HG03025 (cell line): ENCODE measurements around the gene MRPS2.

Source experiments
- ATAC-seq: cut with Tn5 transposase; IDR thresholded peaks from one replicate; pipeline ENCODE4 v1.9.1; 2021; ENCODE audit warnings: mild to moderate bottlenecking, moderate library complexity; ENCODE audit not compliant: unreplicated experiment, low FRiP score

Gene MRPS2

DNA sequence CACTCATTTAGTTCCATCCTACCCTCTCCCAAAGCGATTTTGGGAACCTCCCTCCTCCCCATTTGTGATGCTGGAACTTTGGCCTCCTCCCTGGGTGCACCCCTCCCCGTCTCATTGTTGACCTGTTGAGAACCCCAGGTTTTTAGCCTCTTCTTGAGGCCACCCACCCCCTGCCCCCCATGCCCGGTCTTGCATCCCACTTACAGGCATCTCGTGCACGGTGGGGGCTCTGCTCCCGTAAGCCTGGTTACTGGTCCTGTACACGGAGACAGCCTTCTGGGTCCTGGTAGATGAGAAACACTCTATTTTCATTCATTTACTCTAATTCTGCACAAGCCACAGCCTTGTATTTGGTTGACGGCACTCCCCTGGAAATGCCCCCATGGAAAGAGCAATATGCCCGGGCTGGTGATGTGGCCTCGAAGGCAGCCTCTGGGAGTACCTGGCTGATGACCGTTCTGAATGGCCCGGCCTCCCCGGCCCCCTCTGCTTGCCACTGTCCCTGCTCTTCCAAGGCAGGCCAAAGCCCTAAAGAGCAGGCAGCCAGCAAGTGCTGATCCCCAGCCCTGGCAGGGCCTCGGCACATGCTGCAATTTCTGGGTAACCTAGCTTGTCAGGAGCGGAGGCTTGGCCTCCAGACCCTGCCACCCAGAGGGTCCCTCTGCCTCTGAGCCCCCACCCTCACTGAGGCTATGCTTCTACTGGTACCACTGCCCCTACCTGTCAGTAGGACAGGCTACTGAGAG is 1.9 kb upstream of the MRPS2 start:
- no peak for ATAC-seq

DNA sequence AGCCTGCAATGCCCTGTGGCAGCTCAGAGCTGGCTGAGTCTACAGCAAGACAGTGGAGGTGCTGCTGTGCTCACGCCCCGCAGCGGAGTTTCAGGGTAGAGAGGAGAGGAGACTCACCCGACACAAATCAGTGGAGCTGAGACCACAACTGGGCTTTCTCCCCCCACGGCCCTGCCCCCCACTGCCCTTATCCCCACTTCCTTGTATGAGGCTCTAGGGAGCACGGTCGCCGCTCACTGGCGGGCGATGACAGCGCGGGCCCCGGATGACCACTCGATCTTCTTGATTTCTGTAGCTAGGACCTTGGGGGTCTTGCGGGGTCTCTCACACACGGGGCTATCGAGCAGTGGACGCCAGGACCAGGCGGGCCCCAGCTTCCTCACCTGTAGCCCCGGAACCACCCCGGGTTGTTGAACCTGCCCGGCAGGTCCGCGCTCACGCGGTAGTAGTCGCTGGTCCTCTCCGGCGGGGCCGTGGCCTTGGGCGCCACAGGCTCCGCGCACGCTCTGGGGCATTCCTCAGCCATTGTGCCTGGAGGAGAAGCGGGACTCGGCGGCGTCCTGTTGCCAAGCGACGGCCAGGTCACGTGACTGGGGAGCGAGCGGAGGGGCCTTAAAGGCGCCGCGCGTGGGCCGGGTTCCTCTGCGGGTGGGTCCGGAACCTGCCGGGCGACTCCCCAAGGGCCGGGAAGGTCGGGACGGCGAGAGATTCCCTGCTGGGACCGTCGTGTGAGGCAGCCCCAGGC is 984 bp upstream of the MRPS2 start:
- ATAC-seq: no peak

DNA sequence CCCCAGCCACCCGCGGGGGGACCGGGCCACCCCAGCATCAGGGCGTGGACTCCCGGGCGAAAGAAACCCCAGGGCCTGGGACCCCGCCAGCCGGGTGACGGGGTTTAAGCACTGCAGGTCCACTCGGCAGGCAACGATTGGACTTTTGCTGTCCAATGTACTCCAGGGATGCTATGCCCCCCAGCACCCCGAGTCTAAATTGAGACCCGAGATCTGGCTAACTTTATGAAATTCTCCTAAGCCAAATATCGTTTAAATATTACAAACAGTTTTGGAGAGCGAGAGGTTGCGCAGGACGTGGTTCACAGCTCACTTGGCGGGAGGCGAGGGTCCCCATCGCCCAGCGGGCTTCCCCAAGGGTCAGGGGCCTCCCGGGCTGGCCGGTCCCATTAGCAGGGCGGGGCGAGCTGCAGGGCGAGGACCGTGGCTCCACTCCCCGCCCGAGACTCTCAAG is 384 bp upstream of the MRPS2 start:
- no peak for ATAC-seq

DNA sequence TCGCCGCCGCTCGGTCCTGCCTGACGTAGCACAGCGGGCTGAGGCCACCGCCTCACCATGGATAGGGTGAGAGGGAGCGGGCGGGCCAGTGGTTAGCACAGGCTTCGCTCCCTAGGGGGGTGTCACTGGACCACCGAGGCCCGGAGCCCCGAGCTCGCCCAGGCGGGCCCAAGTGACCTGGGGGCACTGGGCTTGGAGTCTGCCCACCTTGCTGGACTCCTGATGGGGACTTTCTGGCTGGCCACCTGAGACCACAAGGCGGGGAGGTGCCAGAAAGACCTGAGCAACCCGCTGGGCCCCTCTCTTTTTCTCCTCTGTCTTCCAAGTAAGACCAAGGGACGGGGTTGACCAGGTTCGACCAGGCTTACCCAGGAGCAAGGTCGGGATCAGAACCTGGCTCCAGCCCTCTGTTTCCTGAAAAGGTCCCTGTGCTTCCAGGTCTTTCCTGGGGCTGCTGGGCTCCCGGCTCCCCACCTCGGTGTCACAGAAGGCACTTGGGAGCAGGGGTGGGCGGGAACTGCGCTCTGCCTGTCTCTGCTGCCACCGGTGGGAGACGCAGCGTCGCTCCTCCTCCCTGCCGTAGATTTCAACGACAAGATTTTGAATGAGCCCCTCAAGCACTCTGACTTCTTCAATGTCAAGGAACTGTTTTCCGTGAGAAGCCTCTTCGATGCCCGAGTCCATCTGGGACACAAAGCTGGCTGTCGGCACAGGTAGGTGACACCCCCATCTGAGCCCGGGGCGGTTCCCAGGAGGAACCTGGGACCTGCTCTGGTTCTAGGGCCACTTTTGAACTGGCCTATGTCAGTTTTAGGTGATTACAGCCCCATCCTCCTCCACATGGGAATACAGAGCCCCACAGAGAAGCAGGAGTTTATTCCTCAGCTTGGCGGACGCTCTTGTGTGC is 1.0 kb downstream of the MRPS2 start:
- ATAC-seq: no peak

DNA sequence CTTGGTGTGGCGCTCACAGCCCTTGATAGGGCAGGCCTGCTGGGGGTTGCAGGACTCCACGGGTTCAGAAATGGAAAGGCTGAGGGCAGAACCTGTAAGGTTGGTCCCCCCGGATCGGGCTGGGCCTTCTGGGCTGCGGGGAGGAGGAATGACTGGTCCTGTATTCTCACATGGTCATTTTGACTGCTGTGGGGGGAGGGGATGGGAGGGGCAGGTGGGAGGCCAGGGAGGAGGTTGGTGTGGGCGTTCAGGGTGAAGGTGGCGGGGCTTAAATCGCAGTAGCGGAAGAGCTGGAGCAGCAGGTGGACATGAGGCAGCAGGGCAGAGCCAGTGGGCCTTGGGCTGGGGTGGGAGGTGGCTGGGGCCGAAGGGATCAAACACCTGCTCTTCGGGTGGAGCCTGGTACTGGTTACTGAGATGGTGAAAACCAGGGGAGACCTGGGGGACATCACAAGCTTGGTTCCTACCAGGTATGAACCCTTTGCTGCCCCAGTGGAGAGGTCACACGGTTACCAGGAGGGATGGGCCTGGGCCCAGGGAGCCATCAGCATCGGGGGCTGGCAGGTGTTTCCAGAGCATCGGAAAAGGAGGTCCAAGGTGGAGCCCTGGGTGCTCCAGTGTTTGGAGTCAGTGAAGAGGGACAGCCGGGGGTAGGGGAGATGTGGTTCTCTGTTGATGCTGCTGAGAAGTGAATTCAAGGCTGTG is 1.8 kb downstream of the MRPS2 start:
- no peak for ATAC-seq

DNA sequence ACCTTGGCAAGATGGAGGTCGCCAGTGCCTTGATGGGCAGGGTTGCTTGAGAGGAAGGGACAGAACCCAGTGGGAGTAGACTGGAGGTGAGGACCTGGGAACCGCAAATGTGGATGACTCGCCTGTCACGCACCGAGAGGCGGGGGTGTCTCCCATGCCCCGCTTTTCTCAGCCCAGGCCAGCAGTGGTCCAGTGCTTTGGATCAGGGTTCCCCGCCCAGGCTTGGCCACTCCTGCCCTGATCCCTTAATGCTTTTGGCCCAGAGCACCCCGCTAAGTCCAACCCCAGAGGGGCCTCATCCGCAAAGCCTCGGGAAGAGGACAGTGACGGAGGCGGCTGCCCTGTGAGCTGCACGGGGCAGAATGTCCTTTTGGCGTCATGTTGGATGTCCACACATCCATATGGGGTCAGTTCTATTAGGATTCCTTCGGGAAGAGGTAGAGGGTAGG is 2.4 kb downstream of the MRPS2 start:
- no peak for ATAC-seq

DNA sequence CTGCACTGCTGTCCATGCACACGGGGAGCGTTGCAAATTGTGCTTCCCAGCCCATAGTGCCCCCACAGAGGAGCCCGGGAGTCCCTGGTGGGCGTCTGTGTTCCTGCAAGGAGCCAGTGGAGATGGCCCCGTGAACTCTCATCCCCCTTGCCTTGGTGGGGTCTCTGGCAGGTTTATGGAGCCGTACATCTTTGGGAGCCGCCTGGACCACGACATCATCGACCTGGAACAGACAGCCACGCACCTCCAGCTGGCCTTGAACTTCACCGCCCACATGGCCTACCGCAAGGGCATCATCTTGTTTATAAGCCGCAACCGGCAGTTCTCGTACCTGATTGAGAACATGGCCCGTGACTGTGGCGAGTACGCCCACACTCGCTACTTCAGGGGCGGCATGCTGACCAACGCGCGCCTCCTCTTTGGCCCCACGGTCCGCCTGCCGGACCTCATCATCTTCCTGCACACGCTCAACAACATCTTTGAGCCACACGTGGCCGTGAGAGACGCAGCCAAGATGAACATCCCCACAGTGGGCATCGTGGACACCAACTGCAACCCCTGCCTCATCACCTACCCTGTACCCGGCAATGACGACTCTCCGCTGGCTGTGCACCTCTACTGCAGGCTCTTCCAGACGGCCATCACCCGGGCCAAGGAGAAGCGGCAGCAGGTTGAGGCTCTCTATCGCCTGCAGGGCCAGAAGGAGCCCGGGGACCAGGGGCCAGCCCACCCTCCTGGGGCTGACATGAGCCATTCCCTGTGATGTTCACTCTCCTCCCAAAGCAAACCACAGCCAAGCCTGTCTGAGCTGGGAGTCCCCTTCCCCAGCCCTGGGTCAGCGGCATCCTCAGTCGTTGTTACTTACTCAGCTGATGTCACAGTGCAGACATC is 3.1 kb downstream of the MRPS2 start:
- no peak for ATAC-seq

DNA sequence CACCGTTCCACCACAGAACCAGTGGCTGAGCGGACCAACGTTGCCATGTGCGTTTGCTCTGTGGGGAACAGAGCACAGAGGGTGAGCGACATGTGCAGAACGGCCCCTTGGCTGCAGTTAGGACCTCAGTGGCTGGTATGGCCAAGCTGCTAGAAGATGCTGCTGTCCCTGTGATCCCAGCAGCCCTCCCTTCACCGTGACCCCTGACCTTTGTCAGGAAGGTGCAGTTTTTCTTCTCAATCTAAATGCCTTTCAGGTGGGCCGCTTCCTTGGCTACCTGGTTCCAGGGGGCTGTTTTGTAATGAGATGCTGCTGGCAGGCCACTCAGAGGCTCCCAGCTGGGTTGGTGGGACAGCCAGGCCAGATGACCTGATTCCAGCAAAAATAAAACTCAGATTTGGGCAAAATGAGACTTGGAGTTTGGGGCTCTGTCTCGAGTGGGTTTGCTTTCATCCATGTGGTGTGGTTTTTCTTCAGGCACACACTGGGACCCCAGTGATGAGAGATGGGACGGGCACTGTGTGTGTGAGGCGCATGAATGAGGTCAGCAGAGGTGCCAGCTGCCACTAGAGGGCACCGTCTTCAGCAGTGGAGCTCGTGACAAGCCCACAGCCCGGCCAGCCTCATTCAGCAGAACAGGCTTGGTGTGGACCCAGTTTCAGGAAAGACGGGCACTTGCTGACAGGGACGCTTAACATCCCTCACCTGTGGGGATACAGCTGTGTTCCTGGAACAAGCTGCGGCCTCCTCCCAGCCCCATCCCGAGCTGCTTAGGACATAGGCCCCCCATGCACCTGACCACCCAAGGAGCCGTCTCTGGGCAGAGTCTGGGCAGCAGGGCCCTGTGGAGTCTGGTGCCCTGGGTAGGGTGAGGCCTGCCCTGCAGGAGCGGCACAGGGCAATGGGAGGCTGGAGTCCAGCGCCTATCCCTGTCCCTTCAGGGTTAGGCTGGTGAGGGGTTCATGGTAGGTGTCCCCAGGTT is 4.1 kb downstream of the MRPS2 start:
- no peak for ATAC-seq

DNA sequence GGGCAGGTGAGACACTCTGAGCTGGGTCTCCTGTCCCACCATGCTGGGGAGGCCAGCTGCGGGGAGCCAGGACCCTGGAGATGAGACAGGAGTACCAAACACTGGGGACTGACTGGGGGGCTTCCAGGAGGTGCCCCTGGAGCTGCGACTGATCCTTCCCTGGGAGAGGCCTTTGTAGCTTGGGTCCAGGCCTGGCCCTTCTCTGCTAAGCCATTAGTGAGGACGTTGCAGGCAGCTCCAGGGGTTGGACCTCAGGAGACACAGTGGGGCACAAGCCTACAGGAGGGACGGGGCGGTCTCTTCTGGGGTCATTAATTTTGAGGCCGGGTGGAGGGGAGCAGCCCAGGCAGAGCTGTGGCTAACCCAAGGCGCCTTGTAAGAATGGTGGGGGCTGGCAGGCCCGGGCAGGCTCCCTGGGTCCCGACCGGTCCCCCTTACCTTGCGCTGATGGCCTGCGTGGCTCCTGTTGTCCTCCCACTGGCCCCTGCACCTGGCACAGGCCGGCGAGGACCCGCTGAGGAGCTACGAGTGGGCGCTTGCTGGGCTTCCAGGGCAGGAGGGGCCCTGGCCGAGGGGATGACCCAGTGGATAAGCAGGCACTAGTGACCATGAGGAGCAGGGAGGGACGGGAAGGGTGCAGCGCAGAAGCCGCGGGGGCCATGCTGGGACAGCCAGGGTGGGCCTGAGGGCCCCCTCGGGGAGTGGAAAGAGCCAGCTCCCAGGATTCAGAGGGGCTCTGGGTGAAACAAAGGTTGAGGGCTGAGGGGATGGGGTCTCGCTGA is 5.1 kb downstream of the MRPS2 start:
- no peak for ATAC-seq

DNA sequence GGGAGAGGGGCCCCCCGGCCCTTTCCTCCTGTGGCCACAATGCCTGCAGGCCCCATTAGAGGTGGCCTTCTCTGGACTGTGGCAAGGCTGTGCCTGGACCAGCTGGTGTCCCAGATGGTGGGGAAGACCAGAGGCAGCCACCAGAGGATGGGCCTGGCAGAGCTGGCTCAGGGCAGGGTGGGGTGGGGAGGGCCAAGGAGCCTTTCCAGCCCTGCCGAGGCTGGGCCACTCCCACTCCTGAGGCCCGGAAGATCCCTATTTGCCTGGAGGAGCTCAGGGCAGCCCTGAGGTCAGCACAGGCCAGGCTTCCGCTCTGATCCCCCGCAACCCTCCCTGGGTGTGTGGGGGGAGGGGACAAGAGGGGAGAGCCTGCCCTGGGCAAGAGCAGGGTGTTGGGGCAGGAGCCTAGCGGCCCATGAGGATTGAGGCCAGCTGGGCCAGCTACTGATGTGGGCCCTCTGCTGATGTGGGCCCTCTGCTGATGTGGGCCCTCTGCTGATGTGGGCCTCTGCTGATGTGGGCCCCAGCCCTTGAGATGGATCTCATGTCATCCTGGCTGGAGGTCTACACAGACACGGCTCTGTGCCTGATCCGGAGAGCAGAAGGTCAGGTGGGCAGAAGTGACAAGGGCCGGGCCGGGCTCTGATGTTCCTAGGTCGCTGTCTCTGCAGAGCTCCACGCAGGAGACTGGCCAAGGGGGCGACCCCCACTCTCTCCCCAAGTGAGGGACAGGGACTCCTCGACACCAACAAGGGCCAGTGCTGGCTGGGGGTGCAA is 6.0 kb downstream of the MRPS2 start:
- no peak for ATAC-seq

DNA sequence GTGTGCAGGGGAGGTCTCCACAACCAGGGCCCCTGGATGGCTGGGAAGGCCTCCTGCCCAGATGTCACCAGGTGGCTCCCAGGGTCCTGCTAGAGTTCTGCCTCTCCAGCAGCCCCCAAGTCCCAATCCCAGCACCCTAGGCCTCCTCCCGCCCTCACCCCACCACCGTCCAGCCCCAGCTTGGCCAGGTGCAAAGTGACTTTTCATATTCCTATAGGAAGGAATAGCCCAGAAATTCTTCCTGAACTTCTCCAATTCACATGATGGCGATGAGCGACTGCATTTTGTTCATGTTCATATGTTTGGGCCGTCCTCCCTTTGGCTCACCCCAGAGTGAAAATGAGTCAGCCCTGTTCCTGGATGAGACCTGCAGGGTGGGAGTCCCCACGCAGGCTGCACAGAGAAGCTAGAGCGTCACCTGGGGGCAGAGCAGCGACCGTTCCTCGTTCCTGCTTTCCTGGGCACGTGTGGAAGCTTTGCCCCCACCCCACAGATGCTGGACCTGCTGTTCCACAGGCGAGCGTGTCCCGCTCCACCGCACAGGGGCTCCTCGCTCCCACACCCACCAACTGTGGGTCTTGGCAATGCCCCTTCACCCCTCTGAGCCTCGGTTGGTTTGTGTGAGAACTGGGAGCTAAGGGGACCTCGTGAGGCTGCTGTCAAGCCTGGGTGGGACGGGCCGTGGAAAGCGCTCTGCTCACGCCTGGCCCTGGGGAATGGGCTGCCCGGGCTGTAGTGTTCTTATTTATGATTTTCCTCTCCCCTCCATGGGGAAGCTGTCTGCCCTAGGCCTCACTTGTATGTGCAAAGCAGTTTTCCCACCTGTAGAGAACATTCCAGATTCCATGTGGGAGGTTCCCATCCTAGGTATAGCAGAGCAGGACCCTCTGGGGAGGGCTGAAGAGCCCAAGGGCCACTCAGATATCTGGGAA is 6.9 kb downstream of the MRPS2 start:
- ATAC-seq: no peak

DNA sequence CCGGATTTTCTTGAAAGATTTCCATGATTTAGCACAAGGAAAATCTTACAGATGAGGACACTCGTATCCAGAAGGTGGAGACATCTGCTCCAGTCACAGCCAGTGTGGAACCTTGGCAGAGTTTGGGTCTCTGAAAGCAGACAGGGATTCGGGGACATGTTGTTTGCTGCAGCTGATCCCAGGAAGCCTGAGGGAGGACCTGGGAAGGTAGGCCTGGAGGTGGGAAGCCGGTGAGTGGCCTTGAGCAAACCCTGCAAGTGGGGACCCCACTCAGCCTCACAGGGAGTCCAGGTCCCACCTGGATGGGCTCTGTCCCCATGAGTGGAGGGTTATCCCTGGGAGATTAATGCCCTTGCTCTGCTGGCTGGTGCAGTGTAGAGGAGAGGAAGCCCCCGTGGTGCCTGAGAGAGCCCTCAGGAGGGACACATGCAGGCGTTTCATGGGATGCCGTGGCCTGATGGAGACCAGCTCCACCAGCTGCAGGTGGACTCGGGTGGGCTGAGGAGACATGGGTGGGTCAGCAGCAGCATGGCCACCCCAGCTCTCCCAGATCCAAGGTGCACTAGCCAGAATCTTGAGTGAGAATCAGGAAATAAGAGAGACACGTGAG is 7.8 kb downstream of the MRPS2 start:
- ATAC-seq: no peak

DNA sequence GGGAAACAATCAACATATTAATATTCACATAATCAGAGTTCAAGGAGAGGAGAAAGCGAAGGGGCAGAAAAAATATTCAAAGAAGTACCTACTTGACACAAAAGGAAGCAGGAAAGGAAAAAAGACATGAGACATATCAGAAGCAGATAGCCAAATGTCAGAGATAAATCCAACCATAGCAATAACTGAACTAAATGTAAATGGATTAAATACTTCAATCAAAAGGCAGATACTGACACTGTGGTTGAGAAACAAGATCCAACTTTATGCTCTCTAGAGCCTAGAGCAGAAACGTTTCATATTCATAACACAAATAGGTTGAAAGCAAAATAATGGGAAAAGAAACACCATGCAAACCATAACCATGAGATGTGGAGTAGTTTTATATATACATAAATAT is 9.0 kb downstream of the MRPS2 start:
- ATAC-seq: no peak

DNA sequence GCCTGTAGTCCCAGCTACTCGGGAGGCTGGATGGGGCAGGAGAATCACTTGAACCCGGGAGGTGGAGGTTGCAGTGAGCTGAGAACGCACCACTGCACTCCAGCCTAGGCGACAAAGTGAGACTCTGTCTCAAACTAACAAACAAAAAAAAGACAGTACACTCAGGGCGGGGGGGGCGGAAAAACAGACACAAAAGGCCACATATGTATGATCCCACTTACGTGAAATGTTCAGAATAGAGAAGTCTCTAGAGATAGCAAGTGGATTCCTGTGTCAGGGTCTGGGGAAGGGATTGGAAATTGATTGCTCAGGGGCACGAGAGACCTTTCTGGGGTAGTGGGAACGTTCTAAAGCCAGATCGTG is 11.7 kb downstream of the MRPS2 start:
- no peak for ATAC-seq

DNA sequence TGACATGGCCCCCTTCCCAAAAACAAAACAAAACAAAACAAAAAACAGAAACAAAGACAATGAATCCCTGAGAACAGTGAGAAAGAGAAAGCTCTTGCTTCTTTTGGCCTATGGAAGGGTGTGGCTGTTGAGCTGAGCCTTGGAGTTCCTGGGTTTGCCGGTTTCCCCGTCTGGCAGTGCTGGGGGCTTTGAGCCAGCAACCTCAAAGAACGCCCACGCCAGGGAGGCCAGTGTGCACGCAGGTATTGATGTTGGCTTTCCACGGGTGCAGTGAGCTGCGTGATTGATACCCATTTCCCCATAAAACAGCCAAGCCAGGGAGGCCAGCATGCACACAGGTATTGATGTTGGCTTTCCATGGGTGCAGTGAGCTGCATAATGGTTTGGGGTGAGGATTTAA is 12.4 kb downstream of the MRPS2 start:
- no peak for ATAC-seq
